Measurements from ENCODE around the gene TOR1B.
A peak's percentile ranks its signal among the peaks of the same experiment; 100 is the strongest.

TOR1B gene

GRCh38 chr9:129828051-129828450 is 25.1 kb downstream of the TOR1B start:
- TF ChIP-seq ARNT (IDR thresholded peaks at IDR 0.05), result no peak
- no peak for TF ChIP-seq SUZ12 (IDR thresholded peaks at IDR 0.05)
- TF ChIP-seq PKNOX1 (IDR thresholded peaks at IDR 0.05), result no peak
- no peak for TF ChIP-seq LEF1 (IDR thresholded peaks at IDR 0.05; ENCODE audit: borderline replicate concordance)
- TF ChIP-seq ELF4 (IDR thresholded peaks at IDR 0.05), result no peak
- TF ChIP-seq SP1 (IDR thresholded peaks at IDR 0.05), result no peak
- no peak for TF ChIP-seq BHLHE40 (IDR thresholded peaks at IDR 0.05; ENCODE audit: borderline replicate concordance)
- no peak for TF ChIP-seq FOXA1 (IDR thresholded peaks at IDR 0.05)
- TF ChIP-seq L3MBTL2 (conservative IDR thresholded peaks at IDR 0.05), result no peak
- no peak for TF ChIP-seq CTBP1 (IDR thresholded peaks at IDR 0.05; ENCODE audit: borderline replicate concordance)
- TF ChIP-seq NFRKB (IDR thresholded peaks at IDR 0.05), result no peak
- no peak for TF ChIP-seq FOXK2 (IDR thresholded peaks at IDR 0.05)
- no peak for TF ChIP-seq FOXM1 (IDR thresholded peaks at IDR 0.05; ENCODE audit: borderline replicate concordance)
- no peak for TF ChIP-seq HDGF (IDR thresholded peaks at IDR 0.05; ENCODE audit: borderline replicate concordance)
- no peak for TF ChIP-seq TARDBP (IDR thresholded peaks at IDR 0.05)
- no peak for TF ChIP-seq ZNF384 (IDR thresholded peaks at IDR 0.05)
- no peak for DNase-seq (ENCODE audit: extremely low spot score)
- CTCF ChIA-PET, result no interaction called here
- POLR2A ChIA-PET, result no interaction called here

GRCh38 chr9:129828969-129829368 is 26.0 kb downstream of the TOR1B start:
- CTCF ChIA-PET, result interaction anchor here (0.7 kb wide), 1 partner anchor 52 kb away, joined by 3 read pairs; no protein-coding TSS in a partner anchor
- POLR2A ChIA-PET, result no interaction called here
- no peak for DNase-seq (ENCODE audit: extremely low spot score)
- TF ChIP-seq BHLHE40 (IDR thresholded peaks at IDR 0.05; ENCODE audit: borderline replicate concordance) (no peak), ZNF384 (IDR thresholded peaks at IDR 0.05) (no peak), SP1 (IDR thresholded peaks at IDR 0.05) (no peak), SUZ12 (IDR thresholded peaks at IDR 0.05) (no peak), NFRKB (IDR thresholded peaks at IDR 0.05) (no peak), L3MBTL2 (conservative IDR thresholded peaks at IDR 0.05) (no peak), FOXA1 (IDR thresholded peaks at IDR 0.05) (no peak), CTBP1 (IDR thresholded peaks at IDR 0.05; ENCODE audit: borderline replicate concordance) (no peak), LEF1 (IDR thresholded peaks at IDR 0.05; ENCODE audit: borderline replicate concordance) (no peak), FOXM1 (IDR thresholded peaks at IDR 0.05; ENCODE audit: borderline replicate concordance) (no peak), ELF4 (IDR thresholded peaks at IDR 0.05) (no peak), TARDBP (IDR thresholded peaks at IDR 0.05) (no peak), FOXK2 (IDR thresholded peaks at IDR 0.05) (no peak)

GRCh38 chr9:129832982-129833381 is 30.0 kb downstream of the TOR1B start:
- DNase-seq (ENCODE audit: extremely low spot score), result no peak

GRCh38 chr9:129834489-129835127 is 31.6 kb downstream of the TOR1B start:
- CTCF ChIA-PET, result no interaction called here
- DNase-seq (ENCODE audit: extremely low spot score), result no peak
- TF ChIP-seq FOXK2 (IDR thresholded peaks at IDR 0.05) (no peak), ZNF384 (IDR thresholded peaks at IDR 0.05) (no peak)
- POLR2A ChIA-PET, result interaction anchor here (0.7 to 2.3 kb wide), 2 partner anchors 11 to 205 kb away, joined by 3 to 12 read pairs; partner anchors contain the start of gene TOR1A

More at GRCh38 chr9:129832982-129833381, 30.0 kb downstream of the TOR1B start:
- CTCF ChIA-PET, result interaction anchor here (0.6 kb wide), 1 partner anchor 194 kb away, joined by 4 read pairs; no protein-coding TSS in a partner anchor
- POLR2A ChIA-PET, result interaction anchor here (0.7 kb wide), 1 partner anchor 16 kb away, joined by 3 read pairs; no protein-coding TSS in a partner anchor
- no peak for TF ChIP-seq TARDBP (IDR thresholded peaks at IDR 0.05)

GRCh38 chr9:129835128-129835859 is 32.3 kb downstream of the TOR1B start, which contains the start of the genes C9orf78 and USP20:
Gene C9orf78 (minus strand): TSS chr9:129835275. CDS start chr9:129835221, 54 bp downstream.
Gene USP20 (plus strand): TSS chr9:129835458. CDS start chr9:129852556, 17,098 bp downstream.
- POLR2A ChIA-PET, result interaction anchor here (2.3 kb wide), 1 partner anchor 11 kb away, joined by 12 read pairs; the partner anchor contains the start of gene TOR1A
- CTCF ChIA-PET, result no interaction called here
- TF ChIP-seq ELF4 (IDR thresholded peaks at IDR 0.05), result peak; percentile 42; the same call in 1 of the 2 replicates
- peak; percentile 98 for TF ChIP-seq PKNOX1 (IDR thresholded peaks at IDR 0.05)
- TF ChIP-seq TARDBP (IDR thresholded peaks at IDR 0.05), result no peak
- peak; percentile 99 for DNase-seq (ENCODE audit: extremely low spot score)

GRCh38 chr9:129835860-129836223 is 32.9 kb downstream of the TOR1B start:
- TF ChIP-seq CTBP1 (IDR thresholded peaks at IDR 0.05; ENCODE audit: borderline replicate concordance), result no peak
- no peak for TF ChIP-seq ARNT (IDR thresholded peaks at IDR 0.05)
- TF ChIP-seq L3MBTL2 (conservative IDR thresholded peaks at IDR 0.05), result no peak
- no peak for TF ChIP-seq ELF4 (IDR thresholded peaks at IDR 0.05)
- no peak for TF ChIP-seq PKNOX1 (IDR thresholded peaks at IDR 0.05)
- no peak for TF ChIP-seq NFRKB (IDR thresholded peaks at IDR 0.05)
- TF ChIP-seq FOXA1 (IDR thresholded peaks at IDR 0.05), result no peak
- no peak for TF ChIP-seq ZNF384 (IDR thresholded peaks at IDR 0.05)
- TF ChIP-seq SUZ12 (IDR thresholded peaks at IDR 0.05), result no peak
- TF ChIP-seq LEF1 (IDR thresholded peaks at IDR 0.05; ENCODE audit: borderline replicate concordance), result no peak
- TF ChIP-seq SP1 (IDR thresholded peaks at IDR 0.05), result no peak
- no peak for TF ChIP-seq TARDBP (IDR thresholded peaks at IDR 0.05)
- TF ChIP-seq FOXM1 (IDR thresholded peaks at IDR 0.05; ENCODE audit: borderline replicate concordance), result no peak
- DNase-seq (ENCODE audit: extremely low spot score), result no peak
- ChIA-PET CTCF (no interaction called here), POLR2A (interaction anchor here (2.3 kb wide), 1 partner anchor 12 kb away, joined by 12 read pairs; the partner anchor contains the start of gene TOR1A)

All from HEK293T (cell line).